Measurements from ENCODE around the gene LMO2.
"Not testable (repeated sequence)": the region's sequence is repeated elsewhere in the genome, so short reads cannot be mapped to it uniquely, and the experiment has no call there.

LMO2 gene

DNA sequence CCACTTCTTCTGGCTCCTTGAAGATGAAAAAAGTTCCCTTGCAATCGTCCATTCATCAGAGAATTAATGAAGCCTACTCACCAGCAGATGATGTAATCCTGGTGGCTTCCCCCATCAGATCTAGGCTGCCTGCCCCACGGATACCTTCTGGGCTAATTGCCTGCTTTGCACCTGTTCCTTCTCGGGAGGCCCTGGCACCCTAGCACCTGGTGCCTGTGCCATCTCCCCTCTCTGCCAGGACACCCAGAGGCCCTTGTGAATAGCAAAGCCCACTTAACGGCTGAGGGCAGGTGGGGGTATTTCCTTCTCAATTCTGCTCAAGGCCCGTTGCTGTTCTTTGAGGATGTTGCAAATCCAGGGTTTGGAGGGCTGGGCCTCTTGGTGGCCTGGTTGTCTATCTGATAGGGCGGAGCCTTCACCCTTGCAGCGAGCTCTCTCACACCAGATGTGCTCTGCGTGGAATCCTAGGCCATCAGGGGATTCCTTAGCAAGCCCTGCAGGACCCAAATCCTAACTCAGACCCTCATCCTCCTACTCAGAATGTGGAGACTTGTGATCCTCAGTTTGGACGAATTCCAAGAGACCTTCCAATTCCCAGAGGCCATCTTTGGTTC lies at the start of gene LMO2:
LMO2 (minus strand) TSS at position 363 of the 614 bp plus-strand sequence. CDS start 22,360 bp downstream, outside the sequence.
- DNase-seq, result no peak

DNA sequence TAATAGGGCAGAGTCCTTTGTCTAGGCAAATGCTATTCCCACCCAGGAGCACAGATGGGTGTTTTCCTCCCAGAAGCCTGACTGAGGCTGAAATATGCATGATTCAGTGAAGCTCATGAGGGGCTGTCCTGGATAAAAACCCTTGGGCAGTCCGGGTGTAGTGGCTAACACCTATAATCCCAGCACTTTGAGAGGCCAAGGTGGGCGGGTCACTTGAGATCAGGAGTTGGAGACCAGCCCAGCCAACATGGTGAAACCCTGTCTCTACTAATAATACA lies 48.6 kb upstream of the LMO2 start:
- no peak for DNase-seq

DNA sequence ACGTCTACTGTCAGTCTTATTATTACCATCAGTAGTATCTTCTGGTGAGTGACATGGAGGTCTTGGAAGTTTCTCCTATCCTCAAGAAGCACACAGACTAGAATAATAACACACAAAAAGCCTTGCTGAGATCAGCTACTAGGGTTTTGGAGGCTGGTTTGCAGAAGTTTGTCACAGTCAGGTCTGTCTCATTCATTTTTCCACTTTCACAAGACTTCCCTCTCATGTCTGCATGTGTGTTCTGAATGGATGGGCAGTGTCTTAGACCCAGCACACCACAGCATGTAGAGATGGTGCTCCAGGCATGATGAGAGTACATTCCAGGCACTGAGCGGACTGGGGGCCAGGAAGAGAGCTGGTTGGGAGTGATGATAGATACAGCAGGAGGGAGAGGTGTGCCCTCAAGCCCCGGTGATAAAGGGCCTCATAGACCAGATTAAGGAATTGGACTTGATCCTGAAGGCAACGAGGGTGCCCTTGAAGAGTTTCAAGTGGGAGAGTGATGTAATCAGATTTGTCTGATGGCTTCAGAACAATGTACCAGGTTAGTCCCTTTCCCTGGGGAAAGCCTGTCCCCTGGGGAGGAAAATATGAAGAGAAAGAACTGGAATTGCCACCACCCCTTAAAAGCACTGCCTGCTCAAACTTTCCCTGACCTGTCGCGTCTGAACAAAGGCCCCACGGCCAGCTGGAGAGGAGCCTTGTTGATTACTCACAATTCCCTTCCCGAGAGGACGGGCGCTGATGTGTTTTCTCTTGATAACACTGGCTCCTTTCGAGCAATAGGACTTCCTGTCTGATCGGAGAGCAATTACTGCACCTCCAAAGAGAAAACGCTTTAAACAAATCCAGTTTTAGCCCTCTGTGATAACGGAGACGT lies 45.1 kb upstream of the LMO2 start:
- DNase-seq, result no peak

GRCh38 chr11:33935461-33936456 lies 43.9 kb upstream of the LMO2 start:
- no peak for DNase-seq

- no peak for DNase-seq
Observed at GRCh38 chr11:33935005-33935404, 43.1 kb upstream of the LMO2 start.

DNA sequence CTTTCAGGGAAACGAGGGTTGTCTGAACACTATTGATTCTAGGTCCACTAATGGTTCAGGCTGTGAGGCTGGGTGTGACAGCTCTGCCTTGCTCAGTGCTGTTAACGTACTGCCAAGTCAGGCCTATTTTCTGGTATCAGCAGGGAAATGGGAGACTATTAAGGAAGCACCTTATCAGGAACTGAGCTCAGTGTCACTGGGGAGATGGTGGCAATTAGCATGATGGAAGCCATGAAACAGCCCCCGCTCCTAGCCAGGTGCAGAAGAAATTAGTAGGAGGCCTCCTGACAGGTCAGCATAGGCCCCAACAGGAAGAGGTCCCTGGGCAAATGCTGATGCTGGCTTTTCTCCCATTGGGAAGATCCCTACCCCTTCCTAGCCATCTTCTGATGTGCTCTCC lies 42.6 kb upstream of the LMO2 start:
- DNase-seq, result no peak

- no peak for DNase-seq
Observed at GRCh38 chr11:33933602-33934001, 41.7 kb upstream of the LMO2 start.

DNA sequence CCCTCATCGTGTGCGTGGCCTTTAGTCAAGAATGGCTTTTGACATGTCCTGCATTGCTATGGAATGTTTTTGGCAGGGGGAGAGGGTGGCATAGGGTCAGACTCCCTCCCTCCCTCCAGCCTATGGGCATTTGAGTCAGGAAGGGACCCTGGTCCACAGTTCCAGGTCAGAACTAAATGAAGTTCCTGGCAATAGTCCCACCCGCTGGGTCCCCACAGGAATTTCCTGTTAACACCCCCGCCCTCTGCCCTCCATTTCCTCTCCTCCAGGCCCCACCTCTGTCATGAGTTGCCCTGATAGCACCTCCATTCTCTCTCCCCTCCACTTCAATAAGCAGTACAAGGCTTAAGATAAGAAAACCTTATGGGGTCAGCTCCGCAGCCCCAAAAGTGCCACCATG lies 40.8 kb upstream of the LMO2 start:
- no peak for DNase-seq

GRCh38 chr11:33931739-33932366 lies 40.0 kb upstream of the LMO2 start:
- not testable (repeated sequence) for DNase-seq

DNA sequence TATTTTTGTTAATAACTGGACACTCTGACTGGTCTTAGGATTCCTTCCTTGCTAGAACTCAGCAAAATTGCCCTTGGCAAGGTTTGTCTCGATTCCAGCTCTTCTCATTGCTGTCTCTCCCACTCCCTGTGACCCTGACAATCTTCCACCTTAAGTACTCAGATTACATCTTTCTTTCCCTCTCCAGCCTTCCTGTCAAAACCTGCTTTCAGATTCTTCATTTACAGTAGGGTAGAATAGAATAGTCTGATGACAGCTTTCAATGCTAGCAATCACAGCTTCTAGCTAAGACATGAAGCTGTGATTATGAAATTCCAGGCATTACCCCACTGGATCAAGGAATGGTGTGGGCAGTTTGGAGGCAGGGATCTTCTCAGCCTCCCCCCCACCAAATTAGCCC lies 39.2 kb upstream of the LMO2 start:
- DNase-seq, result no peak

GRCh38 chr11:33930317-33931021 lies 38.6 kb upstream of the LMO2 start:
- no peak for DNase-seq

DNA sequence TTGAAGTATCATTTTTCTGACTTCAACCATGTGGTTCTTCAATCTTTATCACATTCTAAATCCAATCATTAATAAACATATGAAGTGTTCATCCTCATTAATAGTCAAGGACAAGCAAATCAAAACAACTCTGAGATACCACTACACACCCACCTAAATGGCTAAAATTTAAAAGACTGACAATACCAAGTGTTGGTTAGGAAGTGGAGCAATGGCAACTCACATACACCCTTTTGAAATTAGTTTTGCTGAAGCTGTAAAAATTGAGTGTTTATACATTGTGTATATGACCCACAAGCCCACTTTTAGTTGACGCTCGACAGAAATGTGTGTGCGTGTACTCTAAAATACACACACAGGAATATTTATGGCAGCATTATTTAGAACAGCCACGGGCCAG lies 36.7 kb upstream of the LMO2 start:
- no peak for DNase-seq

- DNase-seq, result no peak
Observed at GRCh38 chr11:33926671-33927552, 35.0 kb upstream of the LMO2 start.

- DNase-seq, result no peak
Observed at GRCh38 chr11:33924341-33924740, 32.5 kb upstream of the LMO2 start.

DNA sequence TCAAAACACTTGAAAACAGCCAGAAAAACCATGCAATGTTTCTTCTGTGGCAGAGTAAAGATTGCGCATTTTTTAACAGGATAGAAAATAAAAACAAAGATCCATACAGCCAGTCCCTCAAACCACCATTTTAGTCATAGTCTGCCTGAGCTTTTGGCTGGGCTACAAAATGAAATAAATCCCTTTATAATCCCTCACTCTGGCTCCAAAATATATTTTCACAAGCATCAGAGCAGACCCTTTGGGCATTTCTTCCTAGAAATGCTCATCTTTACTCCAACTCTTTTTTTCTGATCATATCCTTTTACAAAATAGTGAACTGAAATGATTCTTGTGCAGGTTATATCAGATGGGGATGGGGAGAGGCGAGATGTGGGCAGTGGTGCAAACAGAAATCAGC lies 31.8 kb upstream of the LMO2 start:
- no peak for DNase-seq

- DNase-seq, result no peak
Observed at GRCh38 chr11:33920838-33921613, 29.1 kb upstream of the LMO2 start.

GRCh38 chr11:33919645-33920044 lies 27.8 kb upstream of the LMO2 start:
- no peak for DNase-seq

DNA sequence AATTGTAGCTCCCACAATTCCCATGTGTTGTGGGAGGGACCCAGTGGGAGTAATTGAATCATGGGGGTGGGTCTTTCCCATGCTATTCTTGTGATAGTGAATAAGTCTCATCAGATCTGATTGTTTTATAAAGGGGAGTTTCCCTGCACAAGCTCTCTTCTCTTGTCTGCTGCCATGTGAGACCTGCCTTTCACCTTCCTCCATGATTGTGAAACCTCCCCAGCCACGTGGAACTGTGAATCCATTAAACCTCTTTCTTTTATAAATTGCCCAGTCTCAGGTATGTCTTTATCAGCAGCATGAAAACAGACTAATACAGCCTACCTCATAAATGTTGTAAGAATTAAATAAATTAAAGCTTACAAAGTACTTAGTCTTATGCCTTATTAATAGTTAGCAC lies 25.5 kb upstream of the LMO2 start:
- not testable (repeated sequence) for DNase-seq

DNA sequence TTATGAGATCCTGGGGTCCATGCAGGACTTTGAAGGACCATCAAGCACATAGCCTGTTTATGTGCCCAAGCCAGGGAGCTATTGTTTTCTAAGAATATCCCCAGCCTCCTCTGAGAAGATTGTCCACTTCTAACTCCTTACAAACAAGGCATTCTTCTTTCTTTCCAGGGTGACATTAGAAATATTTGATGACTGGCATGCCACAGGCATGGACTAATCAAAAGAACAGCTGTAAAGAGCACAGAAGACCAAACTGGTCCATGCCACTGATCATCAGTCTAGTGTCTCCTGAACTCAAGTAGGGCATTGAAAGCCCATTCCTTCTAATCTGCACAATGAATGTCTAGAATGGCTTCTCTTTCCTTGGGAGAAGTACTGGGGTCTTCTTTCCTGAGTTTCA lies 24.9 kb upstream of the LMO2 start:
- no peak for DNase-seq

DNA sequence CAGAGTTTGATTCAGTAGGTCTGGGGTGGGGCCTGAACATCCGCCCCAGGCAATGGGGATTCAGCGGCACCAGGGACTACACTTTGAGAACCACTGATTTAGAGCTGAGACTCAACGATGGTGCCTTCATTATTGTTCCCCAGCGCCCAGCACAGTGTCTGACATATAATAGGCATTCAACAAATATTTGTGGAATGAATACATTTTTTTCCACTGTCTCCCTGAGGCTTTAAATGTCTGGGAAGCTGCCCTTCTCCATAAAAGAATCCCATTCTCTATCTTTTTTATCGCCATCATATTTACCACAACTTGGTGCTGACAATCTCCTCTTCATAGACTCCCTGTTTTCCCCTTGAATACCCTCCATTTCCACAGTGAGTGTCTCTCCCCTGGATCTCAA lies 23.6 kb upstream of the LMO2 start:
- no peak for DNase-seq
